IMR-90 (cell line): ENCODE measurements around the gene SLCO6A1. TPM values are rescaled to one million over a fixed set of nuclear protein-coding genes. Genes with fewer than 3 reads are reported as not detected.
"Not testable (repeated sequence)": the region's sequence is repeated elsewhere in the genome, so short reads cannot be mapped to it uniquely, and the experiment has no call there.

ENCODE experiments used
- ATAC-seq: fragments of 200-7000 bp; cut with Tn5 transposase; 2 replicates; pipeline ENCODE4 v1.9.1; 2020; ENCODE audit warnings: low read depth, mild to moderate bottlenecking, moderate library complexity
- BruUV-seq: library from RNA; stranded (reverse); fragments of 400-500 nt; replicated peaks from 2 replicates; lab custom pipeline; 2021; lab: Mats Ljungman, UMichigan
- CTCF ChIA-PET: fragments of 300-600 bp; formaldehyde crosslinking; extraction: SDS; loops from one replicate; lab custom pipeline; 2021; ENCODE audit warnings: antibody characterized with exemption; lab: Yijun Ruan, JAX
- POLR2A ChIA-PET: fragments of 300-600 bp; sonication (Branson Sonifier 250); formaldehyde crosslinking; loops from one replicate; lab custom pipeline; 2022; ENCODE audit warnings: antibody characterized with exemption; ENCODE audit not compliant: unreplicated experiment; lab: Charles Lee
- DNase-seq: peaks from one replicate; pipeline ENCODE4 v3.0.0; 2013
- H2AFZ ChIP-seq: replicated peaks from 2 replicates; pipeline ENCODE3; 2013; ENCODE audit warnings: low read length, mild to moderate bottlenecking; ENCODE audit not compliant: poor library complexity
- H2AK5ac ChIP-seq: 2 replicates; pipeline ENCODE4 v1.6.1; 2013; ENCODE audit warnings: low read depth, low read length, inconsistent platforms
- H2AK9ac ChIP-seq: replicated peaks from 2 replicates; pipeline ENCODE3; 2013; ENCODE audit warnings: mild to moderate bottlenecking, low read depth, low read length, moderate library complexity; ENCODE audit not compliant: poor library complexity
- H2BK120ac ChIP-seq: 2 replicates; pipeline ENCODE4 v1.6.1; 2013; ENCODE audit warnings: low read depth, low read length, inconsistent platforms
- H2BK15ac ChIP-seq: 3 replicates; pipeline ENCODE4 v1.6.1; 2013; ENCODE audit warnings: low read depth, low read length, inconsistent platforms
- H2BK20ac ChIP-seq: 2 replicates; pipeline ENCODE4 v1.6.1; 2013; ENCODE audit warnings: low read depth, mild to moderate bottlenecking, inconsistent platforms, low read length, moderate library complexity
- H2BK5ac ChIP-seq: 2 replicates; pipeline ENCODE4 v1.6.1; 2013; ENCODE audit warnings: mild to moderate bottlenecking, low read depth, low read length, inconsistent platforms; ENCODE audit not compliant: poor library complexity, severe bottlenecking
- H3K14ac ChIP-seq: replicated peaks from 2 replicates; pipeline ENCODE4 v1.6.1; 2013; ENCODE audit warnings: low read depth, low read length, inconsistent platforms
- H3K18ac ChIP-seq: 2 replicates; pipeline ENCODE4 v1.6.1; 2013; ENCODE audit warnings: low read depth, low read length, control low read depth
- H3K23ac ChIP-seq: 2 replicates; pipeline ENCODE4 v1.6.1; 2013; ENCODE audit warnings: low read depth, low read length, inconsistent platforms
- H3K27ac ChIP-seq: 2 replicates; pipeline ENCODE4 v1.5.1; 2013; ENCODE audit warnings: mild to moderate bottlenecking, control low read depth, low read length; ENCODE audit not compliant: insufficient read depth
- H3K27me3 ChIP-seq: 2 replicates; pipeline ENCODE4 v1.6.1; 2013; ENCODE audit warnings: low read length; ENCODE audit not compliant: control insufficient read depth, insufficient read depth
- H3K36me3 ChIP-seq: 2 replicates; pipeline ENCODE4 v1.6.1; 2013; ENCODE audit warnings: low read length, mixed read lengths; ENCODE audit not compliant: control insufficient read depth, insufficient read depth
- H3K4ac ChIP-seq: 2 replicates; pipeline ENCODE4 v1.6.1; 2013; ENCODE audit warnings: low read depth, low read length, inconsistent platforms
- H3K4me1 ChIP-seq: 2 replicates; pipeline ENCODE4 v1.6.1; 2013; ENCODE audit warnings: low read length, mixed read lengths; ENCODE audit not compliant: control insufficient read depth, insufficient read depth
- H3K4me2 ChIP-seq: 2 replicates; pipeline ENCODE4 v1.6.1; 2013; ENCODE audit warnings: low read depth, mild to moderate bottlenecking, control low read depth, low read length, moderate library complexity
- H3K4me3 ChIP-seq: 2 replicates; pipeline ENCODE4 v1.5.1; 2013; ENCODE audit warnings: low read depth, mild to moderate bottlenecking, control low read depth, low read length, moderate library complexity; ENCODE audit not compliant: insufficient read depth
- H3K56ac ChIP-seq: 2 replicates; pipeline ENCODE4 v1.6.1; 2013; ENCODE audit warnings: low read length, inconsistent platforms; ENCODE audit not compliant: insufficient read depth; ENCODE audit errors: extremely low read depth
- H3K79me1 ChIP-seq, 2 experiments: 2 replicates each; pipeline ENCODE4 v1.6.1; 2013; ENCODE audit warnings: low read length in 2 of 2, inconsistent platforms in 1 of 2, low read depth in 1 of 2
- H3K9ac ChIP-seq: 2 replicates; pipeline ENCODE4 v1.6.1; 2013; ENCODE audit warnings: low read depth, low read length, control low read depth
- H3K9me1 ChIP-seq: 2 replicates; pipeline ENCODE4 v1.6.1; 2013; ENCODE audit warnings: low read length, inconsistent platforms; ENCODE audit not compliant: insufficient read depth
- H3K9me3 ChIP-seq: 2 replicates; pipeline ENCODE4 v1.6.1; 2013; ENCODE audit warnings: low read length; ENCODE audit not compliant: control insufficient read depth, insufficient read depth
- H4K20me1 ChIP-seq: 2 replicates; pipeline ENCODE4 v1.6.1; 2013; ENCODE audit warnings: low read length, inconsistent platforms; ENCODE audit not compliant: insufficient read depth
- H4K5ac ChIP-seq: 2 replicates; pipeline ENCODE4 v1.6.1; 2013; ENCODE audit warnings: mild to moderate bottlenecking, low read depth, low read length, control low read depth
- H4K8ac ChIP-seq, 2 experiments: 2 replicates each; pipeline ENCODE4 v1.6.1; 2013; ENCODE audit warnings: low read depth in 2 of 2, low read length in 2 of 2, control low read depth in 1 of 2, inconsistent platforms in 1 of 2
- H4K91ac ChIP-seq: 2 replicates; pipeline ENCODE4 v1.6.1; 2013; ENCODE audit warnings: low read depth, low read length, inconsistent platforms; ENCODE audit not compliant: insufficient read depth
- WGBS, 2 experiments: methylation state at CpG; one replicate each; pipeline versions ENCODE4 v1.1.5 to v1.1.7; 2013; ENCODE audit warnings: missing lambda C conversion rate in 2 of 2; ENCODE audit not compliant: insufficient read length in 1 of 2; ENCODE audit errors: extremely low coverage in 2 of 2; 5-methylcytosine and 5-hydroxymethylcytosine counted together
- dilution Hi-C: fragments of 300-500 bp; cut with HindIII; formaldehyde crosslinking; loops from one replicate; pipeline ENCODE4 v1.14.3; 2018; ENCODE audit warnings: low sequenced_read_pairs; ENCODE audit not compliant: unreplicated experiment
- in situ Hi-C: fragments of 300-500 bp; cut with MboI; formaldehyde crosslinking; loops from 3 replicates; pipeline ENCODE4 v1.14.3; 2019; ENCODE audit warnings: low sequenced_read_pairs, inconsistent platforms, mixed read lengths
- intact Hi-C: fragments of 100-400 bp; cut with micrococcal nuclease; formaldehyde crosslinking; loops from 2 replicates; pipeline ENCODE4 v1.10.0; 2022
- polyA plus RNA-seq, 3 experiments: library from polyadenylated mRNA; depleted of rRNA; stranded (reverse); fragments of >200 nt; gene quantifications; 2 replicates each; pipeline ENCODE4 v1.2.3, GENCODE V29; 2012; ENCODE audit warnings: low replicate concordance in 1 of 3
- total RNA-seq: library from RNA; depleted of rRNA; stranded (reverse); fragments of >200 nt; gene quantifications from 2 replicates; pipeline ENCODE4 v1.2.3, GENCODE V29; 2012

The SLCO6A1 gene
- total and polyA plus RNA-seq, 2 of the 4 experiments (the other 2 are of a cell fraction): not detected

DNA sequence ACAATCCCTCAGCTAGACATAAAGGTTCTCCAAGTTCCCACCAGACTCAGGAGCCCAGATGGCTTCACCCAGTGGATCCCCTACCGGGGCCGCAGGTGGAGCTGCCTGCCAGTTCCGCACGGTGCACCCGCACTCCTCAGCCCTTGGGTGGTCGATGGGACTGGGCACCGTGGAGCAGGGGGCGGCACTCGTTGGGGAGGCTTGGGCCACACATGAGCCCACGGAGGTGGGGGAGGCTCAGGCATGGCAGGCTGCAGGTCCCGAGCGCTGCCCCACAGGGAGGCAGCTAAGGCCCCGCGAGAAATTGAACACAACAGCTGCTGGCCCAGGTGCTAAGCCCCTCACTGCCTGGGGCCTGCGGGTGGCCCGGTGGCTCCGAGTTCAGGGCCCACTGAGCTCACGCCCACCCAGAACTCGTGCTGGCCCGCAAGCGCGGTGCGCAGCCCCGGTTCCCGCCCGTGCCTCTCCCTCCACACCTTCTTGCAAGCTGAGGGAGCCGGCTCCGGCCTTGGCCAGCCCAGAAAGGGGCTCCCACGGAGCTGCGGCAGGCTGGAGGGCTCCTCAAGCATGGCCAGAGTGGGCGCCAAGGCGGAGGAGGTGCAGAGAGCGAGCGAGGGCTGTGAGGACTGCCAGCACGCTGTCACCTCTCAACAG lies 7.4 kb downstream of the SLCO6A1 start:
- CTCF ChIA-PET, H4K91ac ChIP-seq, H3K9me3 ChIP-seq, dilution Hi-C loops, H3K9me1 ChIP-seq, H3K27me3 ChIP-seq, H3K56ac ChIP-seq, BruUV-seq, H4K5ac ChIP-seq, H3K79me1 ChIP-seq, H2BK5ac ChIP-seq, H3K27ac ChIP-seq, H3K14ac ChIP-seq, DNase-seq, H3K18ac ChIP-seq, H4K8ac ChIP-seq, intact Hi-C loops, H3K4me2 ChIP-seq, H2AK9ac ChIP-seq, H2BK120ac ChIP-seq, H2AFZ ChIP-seq, H2BK15ac ChIP-seq, H2BK20ac ChIP-seq, H3K4me1 ChIP-seq, H3K4me3 ChIP-seq, H2AK5ac ChIP-seq, H3K36me3 ChIP-seq, H4K20me1 ChIP-seq, in situ Hi-C loops, POLR2A ChIA-PET, ATAC-seq, H3K9ac ChIP-seq, H3K4ac ChIP-seq, H3K23ac ChIP-seq: not testable (repeated sequence)
- 86% methylated on average over 13 of the region's 35 CpGs; no CpG with 5 or more reads in 1 of the 2 experiments for WGBS, 2 experiments
